Measurements from ENCODE around the gene SYT6. TPM values are rescaled to one million over a fixed set of nuclear protein-coding genes. Genes with fewer than 3 reads are reported as not detected.

The SYT6 gene
- total RNA-seq, 1 experiment from 2014 or later = not detected

DNA sequence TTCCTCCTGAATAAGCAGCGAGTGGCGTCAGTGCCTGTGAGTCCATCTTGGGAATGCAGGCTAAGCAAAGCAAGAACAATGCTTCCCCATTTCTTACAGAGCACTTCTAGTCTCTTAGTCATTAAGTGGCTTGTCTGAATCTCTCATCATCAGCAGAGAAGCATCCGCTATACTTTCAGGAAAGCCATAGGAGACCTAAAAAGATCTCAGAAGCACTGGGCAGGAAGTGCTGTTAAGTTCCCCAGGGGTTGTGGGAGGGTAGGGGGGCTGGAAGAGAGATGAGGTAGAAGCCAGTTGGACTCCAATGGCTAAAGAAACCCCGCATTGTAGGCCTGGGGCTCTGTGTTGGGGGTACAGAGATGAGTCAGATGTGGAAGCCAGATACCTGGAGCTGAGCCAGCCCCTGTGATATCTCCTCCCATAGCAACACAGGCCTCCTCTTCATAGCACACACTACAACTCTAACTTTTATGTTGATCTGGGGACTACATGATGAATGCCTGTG is 44.9 kb downstream of the SYT6 start:
- ChIA-PET POLR2A (ENCODE audit: unreplicated experiment) (no interaction called here), CTCF (no interaction called here)
- no peak overlapping the region for H3K27ac ChIP-seq
- no TSS peak for BruUV-seq (replicated peaks)
- no peaks in the 10 kb centered on the region for H3K9me2 ChIP-seq (ENCODE audit: insufficient read depth)
- peaks cover 20% of the 10 kb centered on the region for H3F3A ChIP-seq (ENCODE audit: insufficient read depth, low read depth)
- no peak for DNase-seq
- intact Hi-C loops (cut with micrococcal nuclease; ENCODE audit: unreplicated experiment) = no loop called here
- no peaks in the 10 kb centered on the region for H4K20me1 ChIP-seq (ENCODE audit: insufficient read depth)
- no peaks in the 10 kb centered on the region for H3K9me3 ChIP-seq (ENCODE audit: insufficient read depth, low read depth)
- H3K4me1 ChIP-seq (replicated peaks; ENCODE audit: insufficient read depth) = peaks cover 42% of the 10 kb centered on the region
- H3K27me3 ChIP-seq (ENCODE audit: insufficient read depth, low read depth) = no peaks in the 10 kb centered on the region
- H3K36me3 ChIP-seq (ENCODE audit: low read depth) = no peaks in the 10 kb centered on the region
- H3K4me3 ChIP-seq = no peak overlapping the region
- no peak overlapping the region for H3K4me2 ChIP-seq
- no peak overlapping the region for H2AFZ ChIP-seq
- TF ChIP-seq, protein P1, sequence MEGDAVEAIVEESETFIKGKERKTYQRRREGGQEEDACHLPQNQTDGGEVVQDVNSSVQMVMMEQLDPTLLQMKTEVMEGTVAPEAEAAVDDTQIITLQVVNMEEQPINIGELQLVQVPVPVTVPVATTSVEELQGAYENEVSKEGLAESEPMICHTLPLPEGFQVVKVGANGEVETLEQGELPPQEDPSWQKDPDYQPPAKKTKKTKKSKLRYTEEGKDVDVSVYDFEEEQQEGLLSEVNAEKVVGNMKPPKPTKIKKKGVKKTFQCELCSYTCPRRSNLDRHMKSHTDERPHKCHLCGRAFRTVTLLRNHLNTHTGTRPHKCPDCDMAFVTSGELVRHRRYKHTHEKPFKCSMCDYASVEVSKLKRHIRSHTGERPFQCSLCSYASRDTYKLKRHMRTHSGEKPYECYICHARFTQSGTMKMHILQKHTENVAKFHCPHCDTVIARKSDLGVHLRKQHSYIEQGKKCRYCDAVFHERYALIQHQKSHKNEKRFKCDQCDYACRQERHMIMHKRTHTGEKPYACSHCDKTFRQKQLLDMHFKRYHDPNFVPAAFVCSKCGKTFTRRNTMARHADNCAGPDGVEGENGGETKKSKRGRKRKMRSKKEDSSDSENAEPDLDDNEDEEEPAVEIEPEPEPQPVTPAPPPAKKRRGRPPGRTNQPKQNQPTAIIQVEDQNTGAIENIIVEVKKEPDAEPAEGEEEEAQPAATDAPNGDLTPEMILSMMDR (conservative IDR thresholded peaks at IDR 0.05) = no peak
- TF ChIP-seq EZH2 (IDR thresholded peaks at IDR 0.05; ENCODE audit: low read depth) = no peak
- no peaks in the 10 kb centered on the region for H3K79me2 ChIP-seq (ENCODE audit: low read depth)

DNA sequence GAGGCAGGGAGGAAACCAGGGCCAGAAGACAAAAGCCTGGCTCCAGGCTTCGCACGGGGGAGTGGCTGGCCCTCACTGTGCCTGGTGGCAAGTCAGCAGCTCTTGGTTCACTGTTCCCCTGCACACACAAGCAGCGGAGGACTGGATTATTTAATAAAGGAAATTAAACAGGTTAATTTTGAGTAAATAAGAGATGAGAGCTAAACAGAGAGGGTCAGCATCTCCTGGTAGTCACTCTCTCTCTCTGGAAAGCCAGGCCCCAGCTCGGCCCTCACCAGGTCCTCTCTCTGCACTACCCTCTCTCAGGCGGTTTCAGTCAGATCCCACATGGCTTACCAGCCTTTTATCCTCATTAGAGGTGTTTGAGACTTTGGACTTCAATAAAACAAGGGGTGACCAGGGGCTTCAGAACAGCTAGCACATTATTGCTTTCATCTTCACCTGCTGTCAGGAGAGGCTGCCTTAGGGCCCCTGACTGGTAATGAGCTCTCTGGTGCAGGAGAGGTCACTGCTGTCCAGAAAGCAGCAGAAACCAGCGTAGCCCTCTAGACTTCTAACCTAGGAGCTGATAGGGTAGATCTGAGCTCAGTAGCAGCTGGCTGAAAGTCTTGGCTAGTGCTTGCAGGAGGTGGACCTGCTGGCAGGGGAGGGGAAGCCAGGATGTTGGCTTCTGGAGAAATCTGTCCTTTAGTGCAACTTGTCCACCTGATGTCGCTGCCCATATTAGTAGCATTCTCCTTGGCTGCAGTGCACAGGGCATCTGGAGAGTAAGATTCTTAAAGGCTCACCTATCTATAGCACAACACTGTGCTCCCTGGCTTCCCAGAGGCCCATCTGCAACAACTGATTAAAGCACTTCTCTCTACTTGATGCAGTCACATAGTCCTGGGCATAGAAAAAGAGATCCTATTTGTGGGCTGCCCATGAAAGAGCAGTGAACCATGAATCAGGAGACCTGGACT is 45.9 kb downstream of the SYT6 start:
- ChIA-PET CTCF (interaction anchor here (0.6 kb wide), 1 partner anchor 1392 kb away, joined by 4 read pairs; no protein-coding TSS in a partner anchor), POLR2A (ENCODE audit: unreplicated experiment) (no interaction called here)
- Histone ChIP-seq H3K9me2 (ENCODE audit: insufficient read depth) (no peaks in the 10 kb centered on the region), H3K27me3 (ENCODE audit: insufficient read depth, low read depth) (no peaks in the 10 kb centered on the region), H3F3A (ENCODE audit: insufficient read depth, low read depth) (peaks cover 9% of the 10 kb centered on the region; the same call in 1 of the 2 replicates), H3K4me2 (no peak overlapping the region), H3K79me2 (ENCODE audit: low read depth) (no peaks in the 10 kb centered on the region), H4K20me1 (ENCODE audit: insufficient read depth) (no peaks in the 10 kb centered on the region), H3K4me3 (no peak overlapping the region), H2AFZ (no peak overlapping the region), H3K27ac (no peak overlapping the region), H3K36me3 (ENCODE audit: low read depth) (no peaks in the 10 kb centered on the region), H3K9me3 (ENCODE audit: insufficient read depth, low read depth) (no peaks in the 10 kb centered on the region), H3K4me1 (replicated peaks; ENCODE audit: insufficient read depth) (peaks cover 32% of the 10 kb centered on the region)
- intact Hi-C loops (cut with micrococcal nuclease; ENCODE audit: unreplicated experiment) = no loop called here
- BruUV-seq (replicated peaks) = no TSS peak
- no peak for DNase-seq
- TF ChIP-seq, protein P1 (conservative IDR thresholded peaks at IDR 0.05) = no peak
- no peak for TF ChIP-seq EZH2 (IDR thresholded peaks at IDR 0.05; ENCODE audit: low read depth)

DNA sequence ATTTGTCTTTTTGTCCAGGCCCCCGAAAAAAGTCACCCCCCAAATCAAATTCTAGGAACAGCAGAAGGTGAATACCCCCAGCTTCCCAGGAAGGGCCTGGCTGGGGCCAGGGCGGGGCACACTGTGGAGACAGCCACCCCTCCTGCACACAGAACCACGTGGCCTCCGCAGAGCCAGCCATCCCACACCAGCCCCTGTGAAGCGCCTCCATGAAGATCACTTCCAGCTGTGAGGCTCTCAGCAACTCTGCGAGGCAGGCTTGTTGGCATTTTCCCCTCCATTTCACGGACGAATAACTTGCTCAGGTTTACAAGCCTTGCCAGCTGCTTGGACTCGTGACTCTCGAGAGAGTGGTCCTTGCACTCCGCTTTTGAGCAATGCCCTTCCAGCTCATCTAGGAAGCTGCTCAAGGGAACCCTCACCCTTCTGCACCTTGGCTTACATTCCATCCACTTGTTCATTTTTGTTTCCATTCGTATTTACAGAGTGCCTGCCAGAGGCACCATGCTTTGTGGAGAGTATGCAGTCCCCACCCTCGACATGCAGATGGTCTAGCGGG is 48.2 kb downstream of the SYT6 start:
- Histone ChIP-seq H3K79me2 (ENCODE audit: low read depth) (no peaks in the 10 kb centered on the region), H3K27me3 (ENCODE audit: insufficient read depth, low read depth) (no peaks in the 10 kb centered on the region), H4K20me1 (ENCODE audit: insufficient read depth) (no peaks in the 10 kb centered on the region), H2AFZ (no peak overlapping the region), H3K9me2 (ENCODE audit: insufficient read depth) (no peaks in the 10 kb centered on the region), H3K4me1 (replicated peaks; ENCODE audit: insufficient read depth) (peaks cover 17% of the 10 kb centered on the region), H3K4me3 (no peak overlapping the region), H3F3A (ENCODE audit: insufficient read depth, low read depth) (no peaks in the 10 kb centered on the region), H3K4me2 (no peak overlapping the region), H3K9me3 (ENCODE audit: insufficient read depth, low read depth) (no peaks in the 10 kb centered on the region), H3K27ac (no peak overlapping the region), H3K36me3 (ENCODE audit: low read depth) (no peaks in the 10 kb centered on the region)
- no TSS peak for BruUV-seq (replicated peaks)
- TF ChIP-seq EZH2 (IDR thresholded peaks at IDR 0.05; ENCODE audit: low read depth) = no peak
- TF ChIP-seq, protein P1 (conservative IDR thresholded peaks at IDR 0.05) = no peak
- no peak for DNase-seq
- intact Hi-C loops (cut with micrococcal nuclease; ENCODE audit: unreplicated experiment) = no loop called here
- POLR2A ChIA-PET (ENCODE audit: unreplicated experiment) = no interaction called here
- CTCF ChIA-PET = no interaction called here
